Stimulated activated naive CD8-positive, alpha-beta T cell treated with anti-CD3 and anti-CD28 coated beads, Interleukin-15, amount 100 ng/mL, for 72 hours (primary cell): ENCODE results near the gene TNFRSF21.

Source experiments
- ATAC-seq: fragments of 150-1000 bp; cut with Tn5 transposase; 2 replicates; pipeline ENCODE4 v1.10.0; 2021; ENCODE audit warnings: mild to moderate bottlenecking, moderate library complexity
- DNase-seq, 2 donors: peaks; one replicate each; pipeline ENCODE4 v3.0.0; 2021 to 2022
- H3K27ac Mint-ChIP-seq, 2 donors: one replicate each; pipeline ENCODE4 v1.8.0; 2022; ENCODE audit warnings: mild to moderate bottlenecking in 2 of 2, mixed read lengths in 2 of 2, moderate library complexity in 2 of 2
- H3K27me3 Mint-ChIP-seq: one replicate; pipeline ENCODE4 v1.8.0; 2022; ENCODE audit warnings: mixed read lengths
- H3K4me1 Mint-ChIP-seq: one replicate; pipeline ENCODE4 v1.8.0; 2022; ENCODE audit warnings: mild to moderate bottlenecking, mixed read lengths
- H3K4me3 Mint-ChIP-seq, 2 donors: one replicate each; pipeline ENCODE4 v1.8.0; 2022; ENCODE audit warnings: mild to moderate bottlenecking in 2 of 2, mixed read lengths in 2 of 2, moderate library complexity in 1 of 2
- H3K9me3 Mint-ChIP-seq, 2 donors: one replicate each; pipeline ENCODE4 v1.8.0; 2022; ENCODE audit warnings: mixed read lengths in 2 of 2

Gene TNFRSF21

DNA sequence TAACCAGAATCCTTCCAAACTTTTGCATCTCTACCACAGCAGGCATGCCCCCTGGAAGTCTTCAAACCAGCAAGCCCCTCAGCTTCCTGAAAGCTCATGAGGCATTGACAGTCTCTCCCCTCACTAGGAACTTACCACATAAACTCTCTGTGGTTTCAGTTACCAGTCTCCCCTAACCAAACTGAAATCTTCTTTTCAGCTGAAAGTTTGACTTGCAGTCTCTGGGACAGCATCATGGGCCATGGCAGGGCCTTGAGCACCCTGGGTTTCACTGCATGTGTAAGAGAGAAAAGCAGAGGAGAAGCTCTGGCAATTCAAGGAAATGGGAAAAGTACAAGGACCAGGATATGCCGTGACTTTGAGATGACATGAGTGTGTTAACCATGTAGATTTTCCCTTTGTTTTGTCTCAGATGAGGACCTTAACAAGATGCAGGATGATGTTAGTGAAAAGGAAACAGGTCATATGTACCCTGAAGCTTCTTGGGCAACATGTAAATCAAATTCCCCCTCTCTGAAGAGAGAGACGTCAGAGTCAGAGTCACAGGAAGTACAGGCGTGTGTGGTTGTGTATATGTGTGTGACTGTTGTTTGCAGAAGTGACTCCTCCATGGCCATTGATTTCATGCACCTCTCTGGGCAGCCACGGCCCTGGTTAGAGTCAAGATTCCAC lies 106.3 kb downstream of the TNFRSF21 start:
- Mint-ChIP-seq H3K27ac (peak overlapping the region; percentile 64 to 92), H3K27me3 (no peaks in the 10 kb centered on the region), H3K4me3 (peak overlapping the region in 1 of 2 donors; percentile 45), H3K9me3 (no peaks in the 10 kb centered on the region), H3K4me1 (peaks cover 19% of the 10 kb centered on the region)
- DNase-seq (peak; percentile 29 to 49), ATAC-seq (peak; percentile 96)

DNA sequence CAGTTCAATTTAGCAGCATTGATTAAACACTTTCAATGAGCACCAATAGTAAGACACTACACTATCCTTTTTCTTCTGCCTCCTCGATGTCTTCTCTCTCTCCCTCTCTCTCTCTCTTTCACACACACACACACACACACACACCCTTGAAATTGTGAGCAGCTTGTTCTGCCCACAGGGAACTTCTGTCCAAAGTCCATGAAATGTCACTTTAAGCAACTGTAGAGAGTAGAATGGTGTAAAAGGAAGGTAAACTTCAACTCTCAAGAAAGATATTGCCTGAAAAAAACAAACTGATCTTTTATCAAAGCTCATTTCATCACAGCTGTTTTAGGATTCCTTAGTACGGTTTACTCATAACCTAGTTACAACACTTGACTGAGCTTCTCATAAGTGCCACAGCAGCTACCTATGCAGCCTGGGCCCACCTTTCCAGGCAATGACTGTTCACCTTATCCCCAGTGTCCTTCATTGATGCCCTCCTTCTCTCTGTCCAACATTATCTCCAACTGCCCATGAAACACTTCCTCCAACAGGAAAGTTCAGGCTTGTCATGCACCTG lies 107.0 kb downstream of the TNFRSF21 start:
- Mint-ChIP-seq H3K4me1 (peaks cover 19% of the 10 kb centered on the region), H3K27ac (peak overlapping the region; percentile 49 to 92), H3K27me3 (no peaks in the 10 kb centered on the region), H3K9me3 (no peaks in the 10 kb centered on the region), H3K4me3 (peak overlapping the region in 1 of 2 donors; percentile 45)
- DNase-seq (no peak), ATAC-seq (peak; percentile 35)

DNA sequence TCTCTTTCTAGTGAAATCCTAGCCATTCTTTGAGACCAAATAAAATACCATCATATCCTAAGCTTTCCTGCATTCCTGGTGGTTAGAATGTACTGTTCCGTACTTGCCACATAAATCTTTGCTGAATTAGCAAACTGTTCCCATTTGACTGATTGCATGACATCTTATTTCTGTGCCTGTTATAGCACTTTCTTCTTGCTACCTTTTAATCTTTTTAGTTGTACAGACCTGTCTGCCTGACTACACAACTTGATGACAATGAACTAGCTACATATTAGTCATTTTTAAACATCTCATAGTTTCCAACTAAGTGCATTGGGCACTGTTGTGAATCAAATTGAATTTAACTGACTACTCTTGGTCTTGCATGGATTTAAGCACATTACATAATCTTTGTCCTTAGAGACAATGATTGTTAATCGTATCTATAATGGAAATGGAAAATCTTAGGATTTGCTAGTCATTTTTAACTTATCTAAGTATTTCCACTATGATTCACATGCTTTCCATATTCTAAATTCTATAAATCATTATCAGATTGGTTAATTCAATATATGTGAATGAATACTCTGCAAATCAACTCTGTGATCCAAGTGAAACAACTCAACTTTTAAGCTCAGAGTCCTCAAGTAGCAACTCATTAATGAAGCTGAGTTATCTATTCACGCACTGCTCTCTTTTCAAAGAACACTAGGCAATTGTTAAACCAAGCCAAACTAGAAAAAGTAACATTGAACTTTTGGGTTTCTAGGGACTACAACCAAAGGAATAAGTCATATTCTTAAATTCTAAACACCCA lies 109.0 kb downstream of the TNFRSF21 start:
- H3K27ac Mint-ChIP-seq = no peak overlapping the region
- ATAC-seq = no peak
- no peaks in the 10 kb centered on the region for H3K9me3 Mint-ChIP-seq
- peaks cover 19% of the 10 kb centered on the region for H3K4me1 Mint-ChIP-seq
- no peak for DNase-seq
- no peaks in the 10 kb centered on the region for H3K27me3 Mint-ChIP-seq
- H3K4me3 Mint-ChIP-seq = no peak overlapping the region

DNA sequence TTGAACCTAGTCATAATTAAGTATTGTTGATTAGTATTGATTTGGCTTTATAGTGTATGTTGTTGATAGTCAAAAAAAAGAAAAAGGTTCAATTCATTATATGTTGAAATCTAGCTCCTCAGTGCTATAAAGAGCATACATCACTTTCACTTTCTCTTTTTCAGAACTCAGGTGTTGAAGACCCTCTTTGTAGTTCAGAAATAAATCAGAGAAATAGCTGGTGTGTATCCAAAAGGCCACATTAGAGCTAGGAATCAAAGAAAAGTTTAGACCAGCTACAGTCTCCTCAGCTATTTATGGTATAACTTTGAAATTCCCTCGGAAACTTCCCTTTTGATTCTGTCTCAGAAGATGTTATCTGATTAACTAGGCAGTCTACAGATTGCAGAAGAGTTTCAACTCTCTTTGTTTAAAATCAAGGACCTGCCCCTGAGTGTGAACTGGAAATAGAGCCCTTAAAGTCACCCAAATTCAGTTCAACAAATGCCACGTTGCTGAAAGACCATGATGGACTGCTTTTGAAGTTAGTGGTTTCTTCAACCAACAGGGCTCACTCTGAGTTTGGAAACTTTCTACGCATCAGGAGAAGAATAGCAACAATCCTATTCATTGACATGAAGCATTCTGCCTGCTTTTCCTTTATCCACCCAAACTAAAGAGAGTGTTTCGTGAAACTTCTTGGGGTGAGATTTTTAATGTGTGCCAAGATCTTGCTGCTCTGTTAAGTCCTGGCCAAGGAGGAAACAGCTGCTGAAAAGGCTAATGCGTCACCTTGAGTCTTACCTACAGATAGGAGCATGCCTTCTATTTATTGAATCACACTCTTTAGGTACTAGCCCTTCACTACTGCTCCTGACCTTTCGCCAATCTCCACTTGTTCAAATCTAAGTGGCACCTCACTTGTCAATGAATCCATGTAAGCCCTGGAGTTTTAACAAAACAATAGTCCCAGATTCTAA lies 111.7 kb downstream of the TNFRSF21 start:
- ATAC-seq = peak; percentile 45
- peak overlapping the region; percentile 20 to 81 for H3K27ac Mint-ChIP-seq

DNA sequence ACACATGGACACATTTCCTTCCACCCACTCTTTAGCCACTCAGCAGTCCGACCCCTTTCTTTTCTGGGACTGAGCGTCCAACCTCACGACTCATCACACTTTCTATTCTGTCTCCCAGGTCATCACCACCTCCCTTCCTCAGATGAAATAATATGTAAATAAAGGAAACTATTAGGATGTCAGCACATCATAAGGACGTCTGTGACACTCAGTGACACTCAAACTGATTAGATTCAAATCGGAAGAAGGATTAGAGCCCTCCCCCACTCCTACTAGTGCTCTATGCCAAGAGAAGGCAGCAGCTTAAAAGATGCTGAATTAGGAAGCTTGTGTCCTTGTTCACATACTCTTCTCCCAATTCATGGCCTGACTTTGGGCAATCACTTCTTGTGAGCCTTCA lies 113.6 kb downstream of the TNFRSF21 start:
- Mint-ChIP-seq H3K27ac (no peak overlapping the region), H3K4me3 (no peak overlapping the region), H3K4me1 (no peaks in the 10 kb centered on the region), H3K27me3 (no peaks in the 10 kb centered on the region), H3K9me3 (no peaks in the 10 kb centered on the region)
- ATAC-seq (no peak), DNase-seq (no peak)

More for the DNA sequence above, 111.7 kb downstream of the TNFRSF21 start:
- peak overlapping the region; percentile 48 to 60 for H3K4me3 Mint-ChIP-seq
- H3K9me3 Mint-ChIP-seq = no peaks in the 10 kb centered on the region
- no peaks in the 10 kb centered on the region for H3K27me3 Mint-ChIP-seq
- H3K4me1 Mint-ChIP-seq = peaks cover 7% of the 10 kb centered on the region
- no peak for DNase-seq

DNA sequence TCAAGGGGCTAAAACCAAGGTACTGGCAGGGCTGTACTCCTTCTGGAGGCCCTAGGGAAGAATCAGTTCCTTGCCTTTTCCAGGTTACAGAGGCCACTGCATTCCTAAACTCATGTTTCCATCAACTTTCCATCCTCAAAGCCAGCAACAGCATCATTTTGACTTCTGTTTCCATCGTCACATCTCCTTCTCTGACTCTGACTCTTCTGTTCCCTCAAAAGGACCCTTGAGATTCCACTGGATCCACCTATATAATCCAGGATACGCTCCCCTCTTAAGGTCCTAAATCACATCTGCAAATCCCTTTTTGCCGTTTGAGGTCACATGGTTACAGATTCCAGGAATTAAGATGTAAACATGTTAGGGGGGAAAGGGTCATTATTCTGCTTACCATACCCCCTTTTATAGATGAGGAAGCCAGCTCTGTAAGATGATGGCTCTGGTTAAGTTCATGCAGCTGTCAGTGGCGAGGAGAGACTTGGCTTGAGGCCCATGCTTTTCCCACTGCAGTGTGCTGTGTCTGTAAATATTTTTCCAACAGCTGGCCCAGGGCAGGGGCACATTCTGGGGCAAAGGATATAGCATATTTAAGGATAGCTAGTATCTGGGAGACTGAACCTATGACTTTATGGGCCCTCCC lies 114.6 kb downstream of the TNFRSF21 start:
- Mint-ChIP-seq H3K9me3 (no peaks in the 10 kb centered on the region), H3K4me3 (no peak overlapping the region), H3K27ac (no peak overlapping the region), H3K4me1 (no peaks in the 10 kb centered on the region), H3K27me3 (no peaks in the 10 kb centered on the region)
- DNase-seq = no peak
- no peak for ATAC-seq

DNA sequence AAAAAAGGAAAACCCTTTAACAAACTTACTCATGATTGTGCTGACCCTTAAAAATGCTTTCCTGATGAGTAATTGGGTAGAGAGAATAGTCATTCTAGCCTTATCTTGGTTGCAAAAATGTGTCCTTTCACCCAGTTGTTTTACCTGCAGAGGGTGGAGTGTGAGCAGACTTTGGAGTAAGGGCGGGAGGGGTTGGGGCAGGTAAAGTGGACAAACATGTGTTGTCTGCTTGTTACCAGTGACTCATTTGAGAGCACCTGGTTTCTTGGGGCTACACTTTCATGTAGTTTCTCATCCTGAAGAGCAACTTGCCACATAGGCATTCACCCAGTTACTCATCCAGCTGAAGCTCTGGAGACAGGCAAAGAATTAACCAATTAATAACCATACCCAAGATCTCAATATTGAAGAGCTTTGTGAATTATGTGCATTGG lies 121.1 kb downstream of the TNFRSF21 start:
- no peaks in the 10 kb centered on the region for H3K27me3 Mint-ChIP-seq
- ATAC-seq = no peak
- H3K4me1 Mint-ChIP-seq = no peaks in the 10 kb centered on the region

DNA sequence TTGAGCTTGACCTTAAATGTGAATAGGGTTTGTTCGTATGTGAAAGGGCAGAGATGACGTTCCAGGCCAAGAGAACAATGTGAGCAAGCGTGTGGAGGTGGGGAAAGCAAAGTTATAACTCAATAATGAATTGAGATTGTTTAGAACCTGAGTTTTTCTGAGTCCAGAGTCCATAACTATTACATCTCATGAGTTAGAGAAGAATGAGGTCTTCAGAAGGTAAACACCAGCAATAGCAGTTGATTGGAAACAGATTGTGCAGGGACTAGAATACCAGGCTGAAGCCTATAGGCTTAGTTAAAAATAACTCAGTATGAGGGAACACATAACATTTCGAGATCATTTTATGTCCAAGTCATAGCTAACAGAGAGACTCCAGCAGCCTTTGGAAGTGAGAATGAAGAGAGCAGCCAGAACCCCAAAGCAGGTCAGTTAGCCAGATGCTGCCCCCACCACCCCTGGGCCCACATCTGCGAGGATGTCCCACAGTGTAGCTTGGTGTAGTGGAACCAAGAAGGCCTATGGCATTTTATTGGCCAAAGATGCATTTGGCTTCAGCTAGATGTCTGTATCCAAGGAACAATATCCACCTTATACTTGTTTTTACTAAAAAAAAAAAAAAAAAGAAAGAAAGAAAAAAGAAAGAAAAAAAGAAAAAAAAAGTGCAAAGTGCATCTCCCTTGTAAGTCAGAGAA lies 121.7 kb downstream of the TNFRSF21 start:
- H3K27ac Mint-ChIP-seq = no peak overlapping the region
- no peak for DNase-seq
- no peaks in the 10 kb centered on the region for H3K27me3 Mint-ChIP-seq
- H3K9me3 Mint-ChIP-seq = no peaks in the 10 kb centered on the region
- no peaks in the 10 kb centered on the region for H3K4me1 Mint-ChIP-seq
- ATAC-seq = no peak
- H3K4me3 Mint-ChIP-seq = no peak overlapping the region

More for the DNA sequence above, 121.1 kb downstream of the TNFRSF21 start:
- Mint-ChIP-seq H3K4me3 (no peak overlapping the region), H3K27ac (no peak overlapping the region), H3K9me3 (no peaks in the 10 kb centered on the region)
- no peak for DNase-seq

DNA sequence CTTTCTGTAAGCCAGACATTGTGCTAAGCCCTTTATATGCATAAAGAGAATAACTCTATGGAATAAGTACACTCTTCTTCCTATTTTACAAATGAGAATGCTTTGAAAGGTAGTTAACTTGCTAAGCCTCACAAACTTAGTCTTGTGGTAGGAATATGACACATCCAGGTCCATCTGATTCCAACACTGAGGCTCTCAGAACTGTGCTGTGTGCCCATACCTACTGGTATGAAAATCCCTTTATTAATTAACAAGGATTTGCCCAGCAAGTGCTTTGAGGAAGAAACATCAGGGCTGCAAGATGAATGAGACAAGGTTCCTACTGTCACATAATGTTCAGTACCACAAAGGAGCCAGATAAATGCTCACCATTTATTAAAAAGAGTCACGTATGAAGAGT lies 122.6 kb downstream of the TNFRSF21 start:
- Mint-ChIP-seq H3K27me3 (no peaks in the 10 kb centered on the region), H3K4me3 (no peak overlapping the region), H3K4me1 (no peaks in the 10 kb centered on the region), H3K27ac (no peak overlapping the region), H3K9me3 (no peaks in the 10 kb centered on the region)
- no peak for ATAC-seq
- no peak for DNase-seq

DNA sequence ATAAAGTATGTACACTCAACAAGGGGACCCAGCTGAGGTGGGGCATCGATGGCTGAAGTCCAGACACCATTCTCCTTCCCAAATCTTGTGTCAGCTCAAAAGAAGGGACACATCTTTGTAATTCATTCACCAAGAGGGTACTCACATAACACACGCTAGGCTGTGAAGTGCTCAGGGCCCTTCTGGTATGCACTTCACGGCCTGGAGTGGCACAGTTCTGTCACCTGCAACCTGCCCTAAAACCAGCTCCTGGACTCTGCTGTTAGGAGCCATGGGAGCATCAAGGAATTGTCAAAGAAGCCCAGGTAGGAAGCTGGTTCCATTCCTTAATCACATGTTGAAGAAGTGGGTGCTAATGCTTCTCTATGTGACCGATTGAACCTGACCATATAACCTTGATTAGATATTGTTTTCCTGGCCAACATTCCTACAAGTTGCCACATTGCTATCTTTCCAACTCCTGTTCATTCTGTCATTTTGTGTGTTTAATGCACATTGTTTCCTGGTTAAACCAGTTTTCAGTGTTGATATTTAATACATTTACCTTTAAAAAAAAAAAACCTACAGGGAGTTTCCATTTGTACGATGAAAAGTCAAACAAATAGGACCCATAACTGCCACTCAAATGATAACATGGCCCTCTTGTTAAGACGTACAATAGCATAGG lies 127.3 kb downstream of the TNFRSF21 start:
- no peak overlapping the region for H3K4me3 Mint-ChIP-seq
- H3K4me1 Mint-ChIP-seq = no peaks in the 10 kb centered on the region
- DNase-seq (no peak), ATAC-seq (no peak)
- H3K9me3 Mint-ChIP-seq = peaks cover 0 to 5% of the 10 kb centered on the region in 2 donors
- no peaks in the 10 kb centered on the region for H3K27me3 Mint-ChIP-seq
- no peak overlapping the region for H3K27ac Mint-ChIP-seq

DNA sequence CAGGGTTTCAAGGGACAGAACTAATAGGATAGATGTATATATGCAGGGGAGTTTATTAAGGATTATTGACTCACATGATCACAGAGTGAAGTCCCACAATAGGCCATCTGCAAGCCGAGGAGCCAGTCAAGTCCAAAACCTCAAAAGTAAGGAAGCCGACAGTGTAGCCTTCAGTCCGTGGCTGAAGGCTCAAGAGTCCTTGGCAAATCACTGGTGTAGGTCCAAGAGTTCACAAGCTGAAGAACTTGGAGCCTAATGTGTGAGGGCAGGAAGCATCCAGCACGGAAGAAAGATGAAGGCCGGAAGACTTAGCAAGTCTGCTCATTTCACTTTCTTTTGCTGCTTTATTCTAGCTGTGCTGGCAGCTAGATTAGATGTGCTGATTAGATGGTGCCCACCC lies 128.0 kb downstream of the TNFRSF21 start:
- Mint-ChIP-seq H3K27ac (no peak overlapping the region), H3K27me3 (no peaks in the 10 kb centered on the region), H3K4me3 (no peak overlapping the region), H3K4me1 (no peaks in the 10 kb centered on the region), H3K9me3 (peaks cover 0 to 5% of the 10 kb centered on the region in 2 donors)
- no peak for ATAC-seq
- no peak for DNase-seq
